GM12892 (cell line): Measurements from ENCODE around the gene FKBP8.

ENCODE experiments used
- POLR2A ChIP-seq: IDR thresholded peaks from 2 replicates; pipeline ENCODE4 v1.6.1; 2011; ENCODE audit warnings: low read depth, low read length, control low read depth
- POLR2AphosphoS5 ChIP-seq: IDR thresholded peaks from 2 replicates; pipeline ENCODE4 v1.6.1; 2011; ENCODE audit warnings: low read depth, low read length, control low read depth

- TF ChIP-seq POLR2A (no peak), POLR2AphosphoS5 (no peak)
Observed at GRCh38 chr19:18587962-18588610, 44.7 kb upstream of the FKBP8 start.
